Right atrium auricular region (tissue), 2 donors: ENCODE measurements around the gene DGLUCY. TPM values are rescaled to one million over a fixed set of nuclear protein-coding genes. Genes with fewer than 3 reads are reported as not detected.
"Not testable (repeated sequence)": the region's sequence is repeated elsewhere in the genome, so short reads cannot be mapped to it uniquely, and the experiment has no call there.

Experiments used
- DNase-seq: peaks from one replicate; pipeline ENCODE4 v3.0.0-alpha.2; 2019; ENCODE audit warnings: low spot score
- H3K27ac ChIP-seq, 2 donors: fragments of 200-600 bp; sonication (generic); 1 replicate in 1 of 2; 2 replicates in 1 of 2; pipeline ENCODE4 v1.5.1; 2016 to 2019
- H3K27me3 ChIP-seq, 2 donors: fragments of 200-600 bp; sonication (generic); one replicate each; pipeline versions ENCODE4 v1.5.1 to v1.6.0; 2017 to 2019
- H3K36me3 ChIP-seq: fragments of 200-600 bp; sonication (generic); one replicate; pipeline ENCODE4 v1.5.1; 2016
- H3K4me1 ChIP-seq, 2 donors: fragments of 200-600 bp; sonication (generic); one replicate each; pipeline versions ENCODE4 v1.5.1 to v1.6.0; 2017 to 2019
- H3K4me3 ChIP-seq, 2 donors: fragments of 200-600 bp; sonication (generic); 1 replicate in 1 of 2; 2 replicates in 1 of 2; pipeline ENCODE4 v1.5.1; 2017 to 2019; ENCODE audit warnings: mild to moderate bottlenecking in 1 of 2, moderate library complexity in 1 of 2
- H3K9me3 ChIP-seq, 2 donors: fragments of 200-600 bp; sonication (generic); one replicate each; pipeline ENCODE4 v1.5.1; 2019
- total RNA-seq, 2 donors: library from RNA; depleted of rRNA; stranded (reverse); fragments of >200 nt; gene quantifications; one replicate each; pipeline ENCODE4 v1.1.0, GENCODE V29; 2016
- TF ChIP-seq, protein P1 (sequence below), 2 donors: fragments of 200-600 bp; sonication (generic); IDR thresholded peaks; one replicate each; pipeline ENCODE4 v1.5.1; 2019; ENCODE audit warnings: antibody characterized with exemption in 2 of 2

DGLUCY gene
- total RNA-seq, 2 donors from 2014 or later: 81.8 to 136 TPM

DNA sequence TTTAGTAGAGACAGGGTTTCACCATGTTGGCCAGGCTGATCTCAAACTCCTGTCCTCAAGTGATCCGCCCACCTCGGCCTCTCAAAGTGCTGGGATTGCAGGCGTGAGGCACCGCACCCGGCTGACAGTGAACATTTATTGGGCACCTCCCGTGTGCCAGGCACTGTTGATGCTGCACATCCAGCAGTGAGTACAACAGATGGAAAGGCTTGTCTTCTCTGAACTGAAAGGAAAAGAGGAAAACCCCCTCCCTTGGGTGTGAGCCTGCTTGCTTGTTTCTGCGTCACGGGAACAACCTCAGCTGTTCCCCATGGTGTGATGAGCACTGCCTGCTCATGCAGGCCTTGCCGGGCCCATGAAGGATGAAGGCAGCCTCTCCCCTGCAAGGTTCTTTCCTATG, 39.5 kb downstream of the DGLUCY start:
- H3K27me3 ChIP-seq: no peaks in the 10 kb centered on the region
- peaks cover 3% of the 10 kb centered on the region for H3K36me3 ChIP-seq
- H3K4me3 ChIP-seq: no peak overlapping the region
- peaks cover 0 to 46% of the 10 kb centered on the region in 2 donors for H3K4me1 ChIP-seq
- DNase-seq: no peak
- TF ChIP-seq, protein P1, sequence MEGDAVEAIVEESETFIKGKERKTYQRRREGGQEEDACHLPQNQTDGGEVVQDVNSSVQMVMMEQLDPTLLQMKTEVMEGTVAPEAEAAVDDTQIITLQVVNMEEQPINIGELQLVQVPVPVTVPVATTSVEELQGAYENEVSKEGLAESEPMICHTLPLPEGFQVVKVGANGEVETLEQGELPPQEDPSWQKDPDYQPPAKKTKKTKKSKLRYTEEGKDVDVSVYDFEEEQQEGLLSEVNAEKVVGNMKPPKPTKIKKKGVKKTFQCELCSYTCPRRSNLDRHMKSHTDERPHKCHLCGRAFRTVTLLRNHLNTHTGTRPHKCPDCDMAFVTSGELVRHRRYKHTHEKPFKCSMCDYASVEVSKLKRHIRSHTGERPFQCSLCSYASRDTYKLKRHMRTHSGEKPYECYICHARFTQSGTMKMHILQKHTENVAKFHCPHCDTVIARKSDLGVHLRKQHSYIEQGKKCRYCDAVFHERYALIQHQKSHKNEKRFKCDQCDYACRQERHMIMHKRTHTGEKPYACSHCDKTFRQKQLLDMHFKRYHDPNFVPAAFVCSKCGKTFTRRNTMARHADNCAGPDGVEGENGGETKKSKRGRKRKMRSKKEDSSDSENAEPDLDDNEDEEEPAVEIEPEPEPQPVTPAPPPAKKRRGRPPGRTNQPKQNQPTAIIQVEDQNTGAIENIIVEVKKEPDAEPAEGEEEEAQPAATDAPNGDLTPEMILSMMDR (IDR thresholded peaks at IDR 0.05): no peak
- peak overlapping the region; percentile 29 to 39 for H3K27ac ChIP-seq
- H3K9me3 ChIP-seq: no peaks in the 10 kb centered on the region

DNA sequence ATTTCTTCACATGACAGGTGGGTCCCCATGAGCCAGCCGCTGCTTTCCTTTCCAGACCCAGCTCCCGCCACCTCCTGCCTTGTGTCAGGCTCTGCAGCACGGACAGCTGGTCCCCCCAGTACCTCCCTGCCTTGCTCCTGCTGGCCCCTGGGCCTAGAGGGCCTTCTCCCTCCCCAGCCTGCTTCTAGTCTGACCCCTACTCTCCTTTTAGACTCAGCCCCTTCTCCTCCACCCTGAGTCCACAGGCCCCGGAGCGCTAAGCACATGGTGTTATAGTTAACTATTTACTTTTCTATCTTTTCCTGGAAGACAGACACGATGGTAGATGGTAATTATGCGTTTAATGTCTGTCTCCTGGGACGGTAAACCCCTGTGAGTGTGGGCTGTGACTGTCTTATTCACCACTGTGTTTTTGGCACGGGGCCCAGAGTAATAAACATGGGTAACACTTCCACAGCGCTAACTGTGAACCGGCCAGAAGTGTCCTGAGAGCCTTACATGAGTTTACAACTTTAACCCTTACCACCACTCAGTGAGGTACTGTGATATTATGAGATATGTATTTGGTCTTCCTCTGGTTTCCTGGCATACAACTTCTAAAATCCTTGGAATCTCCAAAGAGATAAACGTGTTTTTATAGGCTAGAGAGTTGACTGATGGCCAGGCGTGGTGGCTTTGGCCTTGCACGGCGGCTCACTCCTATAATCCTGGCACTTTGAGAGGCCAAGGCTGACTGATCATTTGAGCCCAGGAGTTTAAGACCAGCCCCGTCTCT, 41.2 kb downstream of the DGLUCY start:
- no peak for DNase-seq
- peaks cover 5% of the 10 kb centered on the region for H3K36me3 ChIP-seq
- TF ChIP-seq, protein P1 (IDR thresholded peaks at IDR 0.05): no peak

DNA sequence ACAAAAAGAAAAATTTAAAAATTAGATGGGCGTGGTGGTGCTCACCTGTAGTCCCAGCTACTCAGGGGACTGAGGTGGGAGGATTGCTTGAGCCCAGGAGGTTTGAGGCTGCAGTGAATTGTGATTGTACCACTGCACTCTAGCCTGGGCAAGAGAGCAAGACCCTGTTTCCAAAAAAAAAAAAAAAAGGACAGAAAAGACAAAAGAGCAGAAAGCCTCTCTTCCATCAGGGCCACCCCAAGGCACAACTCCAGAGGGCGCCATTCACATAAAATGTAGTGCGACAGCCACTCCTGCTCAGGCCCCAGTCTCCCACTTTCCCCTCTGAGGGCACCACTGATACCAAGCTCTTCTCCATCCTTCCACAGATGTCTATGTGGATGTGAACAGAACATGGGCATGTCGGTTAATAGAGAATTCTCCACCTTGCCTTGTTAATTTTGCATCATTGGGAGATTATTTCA, 41.8 kb downstream of the DGLUCY start:
- Histone ChIP-seq H3K27me3 (no peaks in the 10 kb centered on the region), H3K27ac (peak overlapping the region; percentile 75 to 82), H3K9me3 (no peaks in the 10 kb centered on the region), H3K36me3 (peaks cover 11% of the 10 kb centered on the region), H3K4me1 (peaks cover 0 to 36% of the 10 kb centered on the region in 2 donors), H3K4me3 (no peak overlapping the region)
- TF ChIP-seq, protein P1 (IDR thresholded peaks at IDR 0.05): no peak
- no peak for DNase-seq

More for the DNA sequence above, 41.2 kb downstream of the DGLUCY start:
- Histone ChIP-seq H3K9me3 (no peaks in the 10 kb centered on the region), H3K4me3 (no peak overlapping the region), H3K4me1 (peaks cover 0 to 36% of the 10 kb centered on the region in 2 donors), H3K27me3 (no peaks in the 10 kb centered on the region), H3K27ac (peak overlapping the region; percentile 75 to 82)

DNA sequence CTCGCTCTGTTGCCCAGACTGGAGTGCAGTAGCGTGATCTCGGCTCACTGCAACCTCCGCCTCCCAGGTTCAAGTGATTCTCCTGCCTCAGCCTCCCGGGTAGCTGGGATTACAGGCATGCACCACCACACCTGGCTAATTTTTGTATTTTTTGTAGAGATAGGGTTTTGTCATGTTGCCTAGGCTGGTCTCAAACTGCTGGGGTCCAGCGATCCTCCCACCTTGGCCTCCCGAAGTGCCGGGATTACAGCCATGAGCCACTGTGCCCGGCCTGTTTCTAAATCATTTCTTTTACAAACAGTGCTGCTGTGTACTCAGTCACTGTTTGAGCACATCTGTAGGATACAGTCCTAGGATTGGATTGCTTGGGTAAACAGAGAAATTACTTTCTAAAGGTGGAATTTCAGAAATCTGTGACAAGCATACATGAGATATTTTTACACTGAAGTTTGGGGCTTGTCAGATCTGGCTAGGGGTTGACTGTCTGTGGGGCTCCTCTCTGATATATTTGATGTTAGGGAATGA, 42.3 kb downstream of the DGLUCY start:
- not testable (repeated sequence) for H3K27me3 ChIP-seq
- H3K27ac ChIP-seq: peak overlapping the region; percentile 75 to 82

DNA sequence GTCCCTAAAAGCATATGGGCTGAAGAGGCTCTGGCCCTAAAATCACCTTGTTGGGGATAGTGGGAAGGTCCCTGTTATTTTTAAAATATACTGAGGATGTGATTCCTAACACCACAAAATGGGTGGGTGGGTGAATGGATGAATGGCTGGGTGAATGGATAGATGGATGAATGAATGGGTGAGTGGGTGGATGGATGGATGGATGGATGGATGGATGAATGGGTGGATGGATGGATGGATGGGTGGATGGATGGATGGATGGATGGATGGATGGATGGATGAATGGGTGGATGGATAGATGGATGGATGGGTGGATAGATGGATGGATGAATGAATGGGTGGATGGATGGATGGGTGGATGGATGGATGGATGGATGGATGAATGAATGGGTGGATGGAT, 43.0 kb downstream of the DGLUCY start:
- H3K27me3 ChIP-seq, H3K4me3 ChIP-seq, DNase-seq, H3K9me3 ChIP-seq: not testable (repeated sequence)
- Histone ChIP-seq H3K27ac (peak overlapping the region; percentile 75 to 82), H3K36me3 (peaks cover 22% of the 10 kb centered on the region), H3K4me1 (peaks cover 0 to 36% of the 10 kb centered on the region in 2 donors)

More for the DNA sequence above, 42.3 kb downstream of the DGLUCY start:
- Histone ChIP-seq H3K4me1 (peaks cover 0 to 36% of the 10 kb centered on the region in 2 donors), H3K36me3 (peaks cover 15% of the 10 kb centered on the region)
- H3K4me3 ChIP-seq, H3K9me3 ChIP-seq, DNase-seq: not testable (repeated sequence)

DNA sequence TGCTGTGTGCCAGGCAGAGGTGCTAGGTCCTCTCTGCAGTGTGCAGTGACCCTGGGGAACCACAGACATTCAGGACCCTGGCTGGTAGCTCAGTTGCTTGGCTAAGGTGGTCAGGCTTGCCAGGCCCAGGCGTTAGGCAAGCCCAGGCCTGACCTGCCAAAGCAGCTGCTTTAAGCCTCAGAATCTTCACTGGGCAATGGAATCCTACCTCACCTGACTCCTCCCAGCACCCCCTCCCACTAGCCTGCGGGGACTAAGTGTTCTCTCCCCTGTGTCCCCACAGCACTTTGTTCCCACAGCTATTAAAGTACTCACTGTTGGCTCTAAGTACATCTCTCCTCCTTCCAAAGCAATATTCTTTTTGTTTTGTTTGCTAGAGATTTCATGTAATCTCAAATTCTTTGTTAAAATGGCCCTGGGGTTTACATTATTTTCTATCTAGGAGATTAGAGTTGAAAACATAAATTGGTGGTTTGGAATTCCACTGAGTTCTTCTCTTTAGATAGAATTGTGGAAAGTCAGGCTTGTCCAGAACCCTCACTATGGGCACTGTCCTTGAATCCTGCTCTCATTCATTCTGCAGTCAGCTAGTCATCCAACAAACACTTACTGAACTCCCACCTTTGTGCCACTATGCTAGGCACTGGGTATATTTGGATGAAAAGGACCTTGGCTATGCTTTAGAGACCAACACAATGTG, 44.4 kb downstream of the DGLUCY start:
- H3K4me3 ChIP-seq: no peak overlapping the region
- H3K4me1 ChIP-seq: peaks cover 0 to 41% of the 10 kb centered on the region in 2 donors
- H3K9me3 ChIP-seq: no peaks in the 10 kb centered on the region
- no peak for DNase-seq
- no peaks in the 10 kb centered on the region for H3K27me3 ChIP-seq
- H3K27ac ChIP-seq: peak overlapping the region; percentile 75 to 89
- TF ChIP-seq, protein P1 (IDR thresholded peaks at IDR 0.05): no peak
- H3K36me3 ChIP-seq: peaks cover 35% of the 10 kb centered on the region
